Mammary epithelial cell (primary cell): ENCODE results near the gene PAPSS2.

ENCODE experiments used
- CTCF ChIP-seq, 2 donors: IDR thresholded peaks in 1 of 2; conservative IDR thresholded peaks in 1 of 2; 2 replicates each; pipeline ENCODE4 v1.5.1; 2011 to 2012; ENCODE audit warnings: inconsistent platforms in 2 of 2, low read length in 2 of 2, mild to moderate bottlenecking in 2 of 2, control low read depth in 1 of 2, low read depth in 1 of 2; ENCODE audit not compliant: insufficient read depth in 1 of 2; ENCODE audit errors: extremely low read depth in 1 of 2
- EZH2 ChIP-seq: IDR thresholded peaks from 2 replicates; pipeline ENCODE4 v1.6.1; 2012; ENCODE audit warnings: low read length, inconsistent platforms, borderline replicate concordance

DNA sequence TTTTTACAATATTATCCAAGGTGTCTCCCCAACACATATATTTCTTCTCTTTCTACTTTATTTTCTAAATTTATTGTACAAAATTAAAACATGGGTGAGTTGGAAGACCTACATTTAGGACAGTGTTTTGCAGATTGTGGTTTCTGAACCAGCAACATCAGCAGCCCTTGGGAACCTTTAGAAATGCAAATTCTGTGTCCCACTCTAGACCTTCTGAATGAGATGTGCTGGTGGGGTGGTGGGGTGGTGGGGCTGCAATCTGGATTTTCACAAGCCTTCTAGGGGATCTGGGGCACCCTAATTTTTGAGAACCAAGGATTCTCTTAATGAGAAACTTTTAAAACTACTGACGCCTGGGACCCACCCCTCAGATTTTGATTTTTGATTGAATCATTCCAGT is 7.4 kb upstream of the PAPSS2 start:
- TF ChIP-seq CTCF (conservative IDR thresholded peaks at IDR 0.05 in 1 of 2, IDR thresholded peaks at IDR 0.05 in 1 of 2; ENCODE audit: extremely low read depth in 1 of 2, insufficient read depth in 1 of 2, low read depth in 1 of 2, low read length in 2 of 2) (no peak), EZH2 (no peak)
